NK-92 treated with Interleukin-12 subunit alpha and Interleukin-12 subunit beta, amount 100 ng/mL, for 24 hours (cell line): ENCODE results near the gene PTGFRN.

Experiments used
- DNase-seq: peaks from one replicate; lab custom pipeline; 2025; lab: John Stamatoyannopoulos, UW

Gene PTGFRN

GRCh38 chr1:117034791-117035290 lies 125.1 kb downstream of the PTGFRN start:
- DNase-seq, result no peak

GRCh38 chr1:117036018-117036461 lies 126.3 kb downstream of the PTGFRN start:
- DNase-seq, result no peak

GRCh38 chr1:117037802-117038201 lies 128.1 kb downstream of the PTGFRN start:
- no peak for DNase-seq

- no peak for DNase-seq
These were observed 128.5 kb downstream of the PTGFRN start for GRCh38 chr1:117038236-117038635.
